HG03175 (cell line): ENCODE data around the gene APH1B.

Source experiments
- ATAC-seq: cut with Tn5 transposase; IDR thresholded peaks from one replicate; pipeline ENCODE4 v1.9.1; 2021; ENCODE audit warnings: mild to moderate bottlenecking, moderate library complexity; ENCODE audit not compliant: unreplicated experiment

The APH1B gene

GRCh38 chr15:63251701-63252100 lies 25.7 kb upstream of the APH1B start:
- ATAC-seq = no peak

- no peak for ATAC-seq
Observed at GRCh38 chr15:63252292-63252691, 25.1 kb upstream of the APH1B start.

GRCh38 chr15:63254991-63255390 lies 22.4 kb upstream of the APH1B start:
- ATAC-seq = no peak

GRCh38 chr15:63255489-63255990 lies 21.9 kb upstream of the APH1B start:
- ATAC-seq = no peak

- ATAC-seq = no peak
Observed at GRCh38 chr15:63256433-63257274, 20.8 kb upstream of the APH1B start.

- ATAC-seq = no peak
Observed at GRCh38 chr15:63258658-63259057, 18.7 kb upstream of the APH1B start.

GRCh38 chr15:63260791-63261190 lies 16.6 kb upstream of the APH1B start:
- no peak for ATAC-seq

GRCh38 chr15:63261311-63261710 lies 16.1 kb upstream of the APH1B start:
- ATAC-seq = no peak

- ATAC-seq = no peak
Observed at GRCh38 chr15:63263519-63263918, 13.9 kb upstream of the APH1B start.

- ATAC-seq = no peak
Observed at GRCh38 chr15:63264688-63265293, 12.6 kb upstream of the APH1B start.

GRCh38 chr15:63274427-63274826 lies 3.0 kb upstream of the APH1B start:
- no peak for ATAC-seq

GRCh38 chr15:63276342-63277037 lies 915 bp upstream of the APH1B start:
- ATAC-seq = no peak

- peak; percentile 34 for ATAC-seq
Observed at GRCh38 chr15:63277893-63278456, 570 bp downstream of the APH1B start.

GRCh38 chr15:63283126-63283525 lies 5.7 kb downstream of the APH1B start:
- ATAC-seq = no peak

- ATAC-seq = no peak
Observed at GRCh38 chr15:63284335-63284734, 6.9 kb downstream of the APH1B start.

- ATAC-seq = no peak
Observed at GRCh38 chr15:63287109-63287508, 9.7 kb downstream of the APH1B start.

- ATAC-seq = no peak
Observed at GRCh38 chr15:63288342-63288741, 10.9 kb downstream of the APH1B start.

GRCh38 chr15:63288778-63289378 lies 11.5 kb downstream of the APH1B start:
- no peak for ATAC-seq

- ATAC-seq = no peak
Observed at GRCh38 chr15:63291507-63291906, 14.1 kb downstream of the APH1B start.

- ATAC-seq = no peak
Observed at GRCh38 chr15:63292241-63292640, 14.8 kb downstream of the APH1B start.

- no peak for ATAC-seq
Observed at GRCh38 chr15:63292771-63293170, 15.4 kb downstream of the APH1B start.
